Neural cell (in vitro differentiated cells): ENCODE measurements around the gene ANKS1B. TPM values are rescaled to one million over a fixed set of nuclear protein-coding genes. Genes with fewer than 3 reads are reported as not detected.

Experiments used
- H2AFZ ChIP-seq: fragments of 200-600, 300-800 bp; sonication (generic), shearing (Covaris generic); 2 replicates; pipeline ENCODE4 v1.6.0; 2014; ENCODE audit warnings: low read depth, mild to moderate bottlenecking, antibody characterized with exemption, low read length, moderate library complexity
- H3F3A ChIP-seq: fragments of 200-600 bp; shearing (Covaris generic); 2 replicates; pipeline ENCODE4 v1.6.1; 2016; ENCODE audit warnings: mild to moderate bottlenecking, moderate library complexity, mixed read lengths, antibody characterized with exemption, low read length; ENCODE audit not compliant: insufficient read depth, poor library complexity, severe bottlenecking
- H3K27ac ChIP-seq: fragments of 200-600, 300-800 bp; sonication (generic), shearing (Covaris generic); 2 replicates; pipeline ENCODE4 v1.5.1; 2014; ENCODE audit warnings: mild to moderate bottlenecking, low read length, moderate library complexity
- H3K27me3 ChIP-seq: fragments of 300-800, 200-600 bp; sonication (generic), shearing (Covaris generic); 2 replicates; pipeline ENCODE4 v1.6.0; 2014; ENCODE audit warnings: mild to moderate bottlenecking, low read depth, low read length, moderate library complexity; ENCODE audit not compliant: insufficient read depth
- H3K36me3 ChIP-seq: fragments of 300-800, 200-600 bp; sonication (generic), shearing (Covaris generic); 2 replicates; pipeline ENCODE4 v1.5.1; 2014; ENCODE audit warnings: mild to moderate bottlenecking, antibody characterized with exemption, low read length, moderate library complexity; ENCODE audit not compliant: insufficient read depth
- H3K4me2 ChIP-seq: fragments of 300-800, 200-600 bp; sonication (generic), shearing (Covaris generic); 2 replicates; pipeline ENCODE4 v1.6.0; 2014; ENCODE audit warnings: mild to moderate bottlenecking, low read length
- H3K4me3 ChIP-seq: fragments of 300-800, 200-600 bp; sonication (generic), shearing (Covaris generic); 2 replicates; pipeline ENCODE4 v1.5.1; 2014; ENCODE audit warnings: mild to moderate bottlenecking, low read length, moderate library complexity
- H3K79me2 ChIP-seq: fragments of 200-600 bp; shearing (Covaris generic); replicated peaks from 2 replicates; pipeline ENCODE4 v1.6.0; 2014; ENCODE audit warnings: mild to moderate bottlenecking, low read length, moderate library complexity; ENCODE audit not compliant: insufficient read depth
- H3K9ac ChIP-seq: fragments of 300-800, 200-600 bp; sonication (generic), shearing (Covaris generic); 2 replicates; pipeline ENCODE4 v1.6.1; 2016; ENCODE audit warnings: mild to moderate bottlenecking, low read length, mixed read lengths
- H3K9me2 ChIP-seq: fragments of 200-600 bp; shearing (Covaris generic); 2 replicates; pipeline ENCODE4 v1.6.1; 2016; ENCODE audit warnings: mild to moderate bottlenecking, low read length, mixed read lengths; ENCODE audit not compliant: insufficient read depth
- H3K9me3 ChIP-seq: fragments of 200-600, 300-800 bp; sonication (generic), shearing (Covaris generic); 2 replicates; pipeline ENCODE4 v1.6.1; 2016; ENCODE audit warnings: mild to moderate bottlenecking, mixed run types, low read length, moderate library complexity, mixed read lengths
- H4K20me1 ChIP-seq: fragments of 200-600 bp; shearing (Covaris generic); 2 replicates; pipeline ENCODE4 v1.6.1; 2016; ENCODE audit warnings: mild to moderate bottlenecking, mixed run types; ENCODE audit not compliant: insufficient read depth
- EP300 ChIP-seq: fragments of 450-650 bp; conservative IDR thresholded peaks from 2 replicates; pipeline ENCODE4 v1.6.1; 2014; ENCODE audit warnings: antibody characterized with exemption, mild to moderate bottlenecking, moderate library complexity; ENCODE audit not compliant: poor library complexity, severe bottlenecking
- EZH2 ChIP-seq: fragments of 200-600, 300-800 bp; shearing (Covaris generic), sonication (generic); IDR thresholded peaks from 2 replicates; pipeline ENCODE4 v1.6.1; 2014; ENCODE audit warnings: antibody characterized with exemption, low read length, borderline replicate concordance, mild to moderate bottlenecking; ENCODE audit not compliant: insufficient read depth, poor library complexity, severe bottlenecking
- MXI1 ChIP-seq: fragments of 450-650 bp; conservative IDR thresholded peaks from 2 replicates; pipeline ENCODE4 v1.6.1; 2014; ENCODE audit warnings: antibody characterized with exemption, mild to moderate bottlenecking; ENCODE audit not compliant: poor library complexity, severe bottlenecking
- POLR2AphosphoS5 ChIP-seq: IDR thresholded peaks from 2 replicates; pipeline ENCODE4 v1.6.1; 2012
- RAD21 ChIP-seq: fragments of 450-650 bp; conservative IDR thresholded peaks from 2 replicates; pipeline ENCODE4 v1.6.1; 2014; ENCODE audit warnings: antibody characterized with exemption, mild to moderate bottlenecking, moderate library complexity
- REST ChIP-seq: IDR thresholded peaks from 2 replicates; pipeline ENCODE4 v1.6.1; 2012; ENCODE audit warnings: borderline replicate concordance
- SMC3 ChIP-seq: fragments of 450-650 bp; conservative IDR thresholded peaks from 2 replicates; pipeline ENCODE4 v1.6.1; 2014; ENCODE audit warnings: antibody characterized with exemption, mild to moderate bottlenecking, moderate library complexity; ENCODE audit not compliant: poor library complexity
- TAF1 ChIP-seq: IDR thresholded peaks from 2 replicates; pipeline ENCODE4 v1.6.1; 2012; ENCODE audit warnings: low read depth
- polyA plus RNA-seq: library from polyadenylated mRNA; depleted of rRNA; stranded (reverse); fragments of >200 nt; gene quantifications from 2 replicates; pipeline ENCODE4 v1.2.3, GENCODE V29; 2014
- TF ChIP-seq, protein P1 (sequence below): fragments of 450-650 bp; IDR thresholded peaks from 2 replicates; pipeline ENCODE4 v1.5.1; 2014; ENCODE audit warnings: antibody characterized with exemption, mild to moderate bottlenecking, moderate library complexity; ENCODE audit not compliant: poor library complexity, severe bottlenecking

The ANKS1B gene
- polyA plus RNA-seq, 1 donor from 2014 or later = 65.6 TPM

- H3K79me2 ChIP-seq = no peaks in the 10 kb centered on the region
- H4K20me1 ChIP-seq = no peaks in the 10 kb centered on the region
- no peak overlapping the region for H3K4me3 ChIP-seq
- H3F3A ChIP-seq = no peaks in the 10 kb centered on the region
- no peak for TF ChIP-seq REST
- H3K27me3 ChIP-seq = no peaks in the 10 kb centered on the region
- no peak overlapping the region for H3K9ac ChIP-seq
- no peak overlapping the region for H3K27ac ChIP-seq
- no peaks in the 10 kb centered on the region for H3K9me3 ChIP-seq
- no peaks in the 10 kb centered on the region for H3K36me3 ChIP-seq
- H3K4me2 ChIP-seq = no peak overlapping the region
- H3K9me2 ChIP-seq = no peaks in the 10 kb centered on the region
- no peak overlapping the region for H2AFZ ChIP-seq
Measured at GRCh38 chr12:98868538-98868937, 1116.2 kb downstream of the ANKS1B start.

DNA sequence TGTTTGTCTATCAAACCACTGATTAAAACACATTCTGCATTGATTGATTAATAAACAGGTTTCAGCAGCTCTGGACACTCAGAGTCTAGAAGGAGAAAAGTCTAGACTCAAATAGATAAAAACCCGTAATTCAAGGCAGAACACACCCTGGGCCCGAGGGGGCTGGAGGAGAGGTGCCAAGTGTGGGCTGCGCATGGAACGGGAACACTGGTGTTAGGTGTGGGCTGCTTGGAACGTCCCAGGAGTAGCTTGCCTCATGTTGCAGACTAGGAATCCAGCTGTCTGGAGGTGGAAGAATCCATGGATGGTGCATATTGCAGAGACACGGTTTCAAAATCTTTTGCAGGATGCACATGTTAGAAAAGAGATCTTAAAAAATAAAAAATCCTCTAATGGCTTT is 1116.7 kb downstream of the ANKS1B start:
- Histone ChIP-seq H3K9me2 (no peaks in the 10 kb centered on the region), H3K36me3 (no peaks in the 10 kb centered on the region), H3K9ac (no peak overlapping the region), H3K27ac (no peak overlapping the region), H4K20me1 (no peaks in the 10 kb centered on the region), H3F3A (no peaks in the 10 kb centered on the region), H3K9me3 (no peaks in the 10 kb centered on the region), H3K4me2 (no peak overlapping the region), H2AFZ (no peak overlapping the region), H3K27me3 (no peaks in the 10 kb centered on the region), H3K79me2 (no peaks in the 10 kb centered on the region), H3K4me3 (no peak overlapping the region)
- no peak for TF ChIP-seq RAD21
- TF ChIP-seq, protein P1, sequence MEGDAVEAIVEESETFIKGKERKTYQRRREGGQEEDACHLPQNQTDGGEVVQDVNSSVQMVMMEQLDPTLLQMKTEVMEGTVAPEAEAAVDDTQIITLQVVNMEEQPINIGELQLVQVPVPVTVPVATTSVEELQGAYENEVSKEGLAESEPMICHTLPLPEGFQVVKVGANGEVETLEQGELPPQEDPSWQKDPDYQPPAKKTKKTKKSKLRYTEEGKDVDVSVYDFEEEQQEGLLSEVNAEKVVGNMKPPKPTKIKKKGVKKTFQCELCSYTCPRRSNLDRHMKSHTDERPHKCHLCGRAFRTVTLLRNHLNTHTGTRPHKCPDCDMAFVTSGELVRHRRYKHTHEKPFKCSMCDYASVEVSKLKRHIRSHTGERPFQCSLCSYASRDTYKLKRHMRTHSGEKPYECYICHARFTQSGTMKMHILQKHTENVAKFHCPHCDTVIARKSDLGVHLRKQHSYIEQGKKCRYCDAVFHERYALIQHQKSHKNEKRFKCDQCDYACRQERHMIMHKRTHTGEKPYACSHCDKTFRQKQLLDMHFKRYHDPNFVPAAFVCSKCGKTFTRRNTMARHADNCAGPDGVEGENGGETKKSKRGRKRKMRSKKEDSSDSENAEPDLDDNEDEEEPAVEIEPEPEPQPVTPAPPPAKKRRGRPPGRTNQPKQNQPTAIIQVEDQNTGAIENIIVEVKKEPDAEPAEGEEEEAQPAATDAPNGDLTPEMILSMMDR = no peak
- no peak for TF ChIP-seq EZH2
- TF ChIP-seq SMC3 = no peak
- TF ChIP-seq MXI1 = no peak
- no peak for TF ChIP-seq POLR2AphosphoS5
- no peak for TF ChIP-seq EP300
- TF ChIP-seq TAF1 = no peak
- TF ChIP-seq REST = no peak
